ENCODE results near the gene CACHD1.

DNA sequence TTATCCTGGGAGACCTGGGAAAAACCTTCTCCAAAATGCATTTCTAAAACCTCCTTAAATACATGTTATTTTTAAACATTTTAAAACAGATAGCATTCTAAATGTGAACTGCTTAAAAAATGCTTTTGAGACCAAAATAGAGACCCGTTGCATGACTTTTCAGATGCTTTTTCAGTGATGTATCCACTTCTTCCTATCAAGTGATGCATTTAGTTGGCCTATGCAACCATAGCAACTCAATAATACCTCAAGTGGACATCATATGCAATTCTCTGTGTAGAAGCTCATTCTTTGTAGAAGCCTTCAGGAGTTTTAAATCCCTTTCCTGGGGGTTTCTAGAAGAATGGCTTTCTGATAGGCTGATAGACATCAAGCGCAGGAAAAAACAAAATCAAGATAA, 180.5 kb downstream of the CACHD1 start:
- TF ChIP-seq, protein P1, sequence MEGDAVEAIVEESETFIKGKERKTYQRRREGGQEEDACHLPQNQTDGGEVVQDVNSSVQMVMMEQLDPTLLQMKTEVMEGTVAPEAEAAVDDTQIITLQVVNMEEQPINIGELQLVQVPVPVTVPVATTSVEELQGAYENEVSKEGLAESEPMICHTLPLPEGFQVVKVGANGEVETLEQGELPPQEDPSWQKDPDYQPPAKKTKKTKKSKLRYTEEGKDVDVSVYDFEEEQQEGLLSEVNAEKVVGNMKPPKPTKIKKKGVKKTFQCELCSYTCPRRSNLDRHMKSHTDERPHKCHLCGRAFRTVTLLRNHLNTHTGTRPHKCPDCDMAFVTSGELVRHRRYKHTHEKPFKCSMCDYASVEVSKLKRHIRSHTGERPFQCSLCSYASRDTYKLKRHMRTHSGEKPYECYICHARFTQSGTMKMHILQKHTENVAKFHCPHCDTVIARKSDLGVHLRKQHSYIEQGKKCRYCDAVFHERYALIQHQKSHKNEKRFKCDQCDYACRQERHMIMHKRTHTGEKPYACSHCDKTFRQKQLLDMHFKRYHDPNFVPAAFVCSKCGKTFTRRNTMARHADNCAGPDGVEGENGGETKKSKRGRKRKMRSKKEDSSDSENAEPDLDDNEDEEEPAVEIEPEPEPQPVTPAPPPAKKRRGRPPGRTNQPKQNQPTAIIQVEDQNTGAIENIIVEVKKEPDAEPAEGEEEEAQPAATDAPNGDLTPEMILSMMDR (conservative IDR thresholded peaks at IDR 0.05; ENCODE audit: low read depth, low read length) = no peak
- TF ChIP-seq CHD1 (IDR thresholded peaks at IDR 0.05; ENCODE audit: low read depth, low read length) (no peak), POLR2A (IDR thresholded peaks at IDR 0.05; ENCODE audit: low read depth, low read length) (no peak), FOS (IDR thresholded peaks at IDR 0.05; ENCODE audit: low read depth, low read length) (no peak), RAD21 (IDR thresholded peaks at IDR 0.05; ENCODE audit: low read length) (no peak), CEBPB (IDR thresholded peaks at IDR 0.05; ENCODE audit: low read depth, low read length) (no peak), MAZ (IDR thresholded peaks at IDR 0.05; ENCODE audit: borderline replicate concordance, low read depth, low read length) (no peak), RFX5 (IDR thresholded peaks at IDR 0.05; ENCODE audit: low read depth, low read length) (no peak), SMC3 (IDR thresholded peaks at IDR 0.05; ENCODE audit: low read depth, low read length) (no peak)
